HUDEP-2 (cell line): Measurements from ENCODE around the gene P3R3URF.

ENCODE experiments used
- DNase-seq, 76 experiments: peaks; one replicate each; lab custom pipeline; 2025; ENCODE audit not compliant: unreplicated experiment in 76 of 76; lab: John Stamatoyannopoulos, UW

P3R3URF gene

GRCh38 chr1:46134660-46135331 is 41.5 kb downstream of the P3R3URF start:
- no peak for DNase-seq

GRCh38 chr1:46133781-46134350 is 42.4 kb downstream of the P3R3URF start:
- DNase-seq, result no peak

DNA sequence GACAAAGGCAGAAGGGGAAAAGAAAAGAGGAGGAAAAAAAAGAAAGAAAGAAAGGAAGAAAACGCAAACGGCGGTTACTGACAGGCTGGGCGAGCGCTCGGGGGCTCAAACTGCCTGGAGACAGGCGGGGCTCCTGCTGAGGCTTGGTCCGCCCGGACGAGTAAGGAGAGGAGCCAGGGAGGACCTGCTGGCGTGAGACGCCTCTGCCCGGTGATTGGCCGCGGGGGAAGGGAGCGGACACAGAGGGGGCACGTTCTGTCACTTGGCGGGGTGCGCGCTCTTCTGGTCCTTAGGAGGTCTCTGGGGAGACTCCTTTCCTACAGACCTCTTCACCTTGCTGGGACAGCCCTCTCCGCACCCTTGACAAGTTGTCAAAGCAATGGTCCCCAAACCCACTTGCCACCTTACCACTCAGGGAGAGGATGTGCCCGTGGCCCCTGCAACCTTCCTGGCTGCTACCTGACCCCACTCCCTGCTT is 43.1 kb downstream of the P3R3URF start:
- DNase-seq, result peak in 63 of 76 experiments; percentile 38 to 95 (median 75)

DNA sequence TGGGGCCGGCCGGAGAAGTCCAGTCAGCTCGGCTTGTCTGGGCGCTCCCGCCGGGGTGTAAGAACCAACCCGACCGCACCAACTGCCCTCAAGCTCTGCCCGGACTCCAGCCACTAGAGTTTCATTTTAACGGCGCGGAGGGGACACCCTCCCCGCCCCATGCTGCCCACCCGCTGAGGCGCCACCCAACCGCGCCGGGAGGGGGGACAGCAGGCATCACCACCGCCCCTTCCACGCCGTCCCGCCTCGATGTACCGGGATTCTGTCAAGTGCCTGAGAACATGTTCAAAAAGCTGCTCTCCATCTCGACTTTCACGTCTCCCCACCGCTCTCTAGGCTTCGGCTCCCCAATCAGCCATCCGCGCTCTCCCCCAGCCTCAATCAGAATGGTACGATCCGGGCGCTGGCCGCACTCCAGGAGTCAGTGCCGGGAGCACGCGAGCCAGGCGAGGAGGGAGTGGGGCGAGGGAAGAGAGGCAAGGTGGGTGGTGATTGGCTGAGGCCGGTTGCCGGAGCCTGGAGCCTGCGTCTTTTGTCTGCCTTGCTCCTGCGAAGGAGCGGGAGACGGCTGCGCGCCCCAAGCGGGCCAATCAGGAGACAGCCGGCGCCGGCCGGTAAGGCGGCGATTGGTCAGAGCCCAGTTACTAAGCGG is 43.6 kb downstream of the P3R3URF start, which contains the start of gene PIK3R3:
TSS of gene PIK3R3 (minus strand) at position 101 of the 652 bp plus-strand sequence. CDS start 677 bp downstream, outside the sequence.
- DNase-seq, result peak; percentile 83 to 99 (median 97)

- DNase-seq, result peak in 20 of 76 experiments; percentile 4 to 46 (median 22)
These were observed 44.4 kb downstream of the P3R3URF start for GRCh38 chr1:46131712-46132528.

GRCh38 chr1:46131093-46131492 is 45.2 kb downstream of the P3R3URF start:
- no peak for DNase-seq

DNA sequence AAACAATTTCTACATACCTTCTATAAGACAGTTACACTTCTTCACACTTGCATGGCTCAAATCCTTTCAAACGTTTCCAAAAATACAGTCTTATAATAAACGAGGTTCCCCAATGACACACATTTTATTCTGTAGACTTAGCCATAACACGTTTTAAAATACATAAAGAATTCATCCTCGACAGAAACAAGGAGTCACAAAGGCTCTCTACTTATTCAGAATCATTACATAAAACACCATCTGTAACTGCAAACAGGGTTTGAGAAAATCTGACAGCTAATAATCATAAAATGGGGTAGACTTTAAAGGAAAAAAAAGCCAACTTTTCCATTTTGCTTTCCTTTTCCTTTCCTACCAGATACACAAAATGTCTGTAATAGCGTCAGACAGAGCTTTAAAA is 45.7 kb downstream of the P3R3URF start:
- no peak for DNase-seq

- DNase-seq, result peak in 1 of 76 experiments; percentile 10
These were observed 46.2 kb downstream of the P3R3URF start for GRCh38 chr1:46130121-46130520.

DNA sequence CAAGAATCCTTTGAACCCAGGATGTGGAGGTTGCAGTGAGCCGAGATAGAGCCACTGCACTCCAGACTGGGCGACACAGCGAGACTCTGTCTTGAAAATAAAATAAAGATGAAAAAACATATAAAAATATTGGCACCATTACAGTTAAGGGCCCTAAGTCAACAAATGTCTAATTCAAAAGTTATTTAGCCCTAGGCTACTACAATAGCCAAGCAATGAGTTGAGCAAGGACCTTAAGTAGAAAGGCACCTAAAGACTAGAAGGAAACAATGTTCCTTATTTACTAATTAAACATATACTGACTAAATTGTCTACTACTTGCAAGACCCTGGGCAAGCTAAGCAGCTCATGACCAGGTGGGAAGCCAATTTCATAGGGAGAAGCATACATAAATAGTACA is 47.9 kb downstream of the P3R3URF start:
- no peak for DNase-seq
